ENCODE data around the gene MIER3.

MIER3 gene

DNA sequence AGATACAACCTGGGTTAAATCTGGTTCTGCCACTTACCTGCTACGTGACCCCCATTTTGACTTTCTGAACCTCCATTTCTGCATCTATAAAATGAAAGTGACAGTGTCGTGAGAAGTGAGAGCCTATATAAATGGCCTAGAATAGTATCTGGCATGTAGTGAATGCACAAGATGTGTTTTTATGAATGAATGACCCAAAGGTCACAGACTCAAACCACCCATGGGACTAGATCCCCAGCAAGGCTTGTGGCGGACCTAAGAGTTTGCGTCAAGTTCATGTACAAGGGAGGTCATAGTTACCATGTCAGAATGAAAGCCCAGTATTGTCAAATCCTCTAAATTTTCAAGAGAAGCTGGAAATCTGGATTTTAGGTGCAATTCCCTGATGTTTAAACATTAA, 53.7 kb downstream of the MIER3 start:
- DNase-seq (ENCODE audit: low spot score), result no peak

- DNase-seq (ENCODE audit: low spot score), result no peak
These were observed 55.2 kb downstream of the MIER3 start for GRCh38 chr5:56896763-56897162.

DNA sequence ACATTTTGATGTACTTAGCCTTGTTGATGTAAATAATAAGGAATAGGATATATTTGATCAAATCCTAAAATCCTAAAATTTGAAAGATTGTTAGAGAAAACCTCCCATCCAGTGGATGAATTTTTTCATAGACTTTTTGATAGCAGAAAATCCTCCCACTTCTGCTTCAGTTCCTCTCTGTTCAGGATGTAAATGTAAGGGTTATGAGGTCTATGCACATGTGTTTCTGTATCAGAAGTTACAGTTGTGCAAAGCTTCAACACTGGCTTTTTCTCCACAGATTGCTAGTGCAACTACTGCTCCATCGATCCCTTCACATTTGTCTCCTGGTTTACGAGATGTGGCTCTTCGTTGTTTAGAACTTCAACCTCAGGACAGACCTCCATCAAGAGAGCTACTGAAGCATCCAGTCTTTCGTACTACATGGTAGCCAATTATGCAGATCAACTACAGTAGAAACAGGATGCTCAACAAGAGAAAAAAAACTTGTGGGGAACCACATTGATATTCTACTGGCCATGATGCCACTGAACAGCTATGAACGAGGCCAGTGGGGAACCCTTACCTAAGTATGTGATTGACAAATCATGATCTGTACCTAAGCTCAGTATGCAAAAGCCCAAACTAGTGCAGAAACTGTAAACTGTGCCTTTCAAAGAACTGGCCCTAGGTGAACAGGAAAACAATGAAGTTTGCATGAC, 58.5 kb downstream of the MIER3 start:
- DNase-seq (ENCODE audit: low spot score), result no peak

DNA sequence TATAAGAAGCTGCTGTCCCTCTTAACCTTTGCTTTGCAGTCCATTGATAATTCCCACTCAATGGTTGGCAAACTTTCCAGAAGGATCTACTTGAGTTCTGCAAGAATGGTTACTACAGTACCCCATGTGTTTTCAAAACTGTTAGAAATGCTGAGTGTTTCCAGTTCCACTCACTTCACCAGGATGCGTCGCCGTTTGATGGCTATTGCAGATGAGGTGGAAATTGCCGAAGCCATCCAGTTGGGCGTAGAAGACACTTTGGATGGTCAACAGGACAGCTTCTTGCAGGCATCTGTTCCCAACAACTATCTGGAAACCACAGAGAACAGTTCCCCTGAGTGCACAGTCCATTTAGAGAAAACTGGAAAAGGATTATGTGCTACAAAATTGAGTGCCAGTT, 70.4 kb downstream of the MIER3 start:
- DNase-seq (ENCODE audit: low spot score), result no peak

DNA sequence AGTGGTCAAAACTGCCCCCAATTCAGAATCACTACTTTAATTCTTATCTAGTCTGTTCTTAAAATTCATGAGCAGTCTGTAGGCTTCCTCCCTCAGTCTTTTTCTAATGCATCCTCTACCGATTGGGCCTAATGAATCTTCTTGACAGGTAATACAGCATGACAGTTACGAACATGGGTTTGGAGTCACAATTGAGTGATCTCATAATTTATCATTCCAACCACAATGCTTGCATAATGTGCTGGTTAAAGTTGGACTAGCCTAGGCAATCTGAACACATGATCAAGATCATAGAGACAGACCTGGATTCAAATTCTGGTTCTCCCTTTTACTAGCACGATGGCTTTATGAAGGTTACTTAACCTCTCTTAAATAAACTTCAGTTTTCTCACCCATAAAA, 75.6 kb downstream of the MIER3 start:
- DNase-seq (ENCODE audit: low spot score), result no peak

DNA sequence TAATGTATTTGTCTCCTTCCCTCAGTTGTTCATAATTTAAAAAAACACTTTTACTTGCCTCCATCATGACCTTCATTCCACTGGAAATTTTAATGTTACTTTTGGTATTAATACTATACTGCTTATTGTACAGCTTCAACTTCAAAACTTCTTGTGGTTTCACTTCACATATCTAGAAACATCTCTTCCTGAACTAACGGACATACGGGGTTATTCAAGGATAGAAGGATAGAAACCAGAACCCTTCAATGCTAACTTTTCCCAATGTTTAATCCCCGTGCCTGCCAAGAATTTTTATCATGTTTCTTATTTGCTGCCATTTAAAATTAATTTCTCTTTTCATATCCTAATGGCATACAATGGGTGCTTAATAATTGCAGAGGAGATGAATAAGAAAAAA, 78.9 kb downstream of the MIER3 start:
- no peak for DNase-seq (ENCODE audit: low spot score)

GRCh38 chr5:56871777-56872176, 80.1 kb downstream of the MIER3 start:
- peak; percentile 19 for DNase-seq (ENCODE audit: low spot score)
